ENCODE results near the gene MCM8. TPM values are rescaled to one million over a fixed set of nuclear protein-coding genes. Genes with fewer than 3 reads are reported as not detected.
A peak's percentile ranks its signal among the peaks of the same experiment; 100 is the strongest.

The MCM8 gene
- total and polyA plus RNA-seq, 9 of the 15 experiments (the other 6 are each of a cell fraction or from before 2014, with no cell fraction given), result 4.5 to 43.8 (median 25.4) TPM

DNA sequence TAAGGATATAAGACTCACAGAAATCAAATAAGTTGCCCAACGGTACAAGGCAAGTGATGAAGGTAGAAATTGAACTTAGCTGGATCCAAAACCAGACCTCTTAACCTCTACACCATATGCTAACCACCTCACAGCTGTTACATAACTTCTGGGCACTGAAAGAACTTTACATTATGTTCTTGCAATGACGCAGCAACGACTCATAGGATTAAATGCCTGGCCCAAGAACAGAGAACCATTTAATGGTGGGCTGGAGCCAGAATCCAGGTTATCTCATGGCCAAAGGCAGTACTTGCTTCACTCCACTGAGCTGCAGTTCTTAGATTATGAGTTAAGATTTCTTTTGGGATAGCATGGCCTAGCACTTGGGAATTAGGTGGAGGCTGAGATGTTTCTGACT, 4.5 kb upstream of the MCM8 start:
- no peaks in the 10 kb centered on the region for H4K20me1 ChIP-seq (replicated peaks; ENCODE audit: control insufficient read depth, insufficient read depth, low read length)
- peaks cover 27% of the 10 kb centered on the region for H3K79me2 ChIP-seq (ENCODE audit: control insufficient read depth, insufficient read depth, low read length)
- intact Hi-C loops (cut with micrococcal nuclease), result no loop called here
- 74% methylated on average over 3 of the region's 3 CpGs for WGBS (ENCODE audit: insufficient coverage, low coverage, missing lambda C conversion rate)
- peaks cover 0 to 3% of the 10 kb centered on the region in 2 experiments; a peak in 1 of 5 replicates for H3K4me1 ChIP-seq (replicated peaks in 1 of 2; ENCODE audit: control insufficient read depth in 2 of 2, insufficient read depth in 2 of 2, low read length in 2 of 2)
- H3K27me3 ChIP-seq (ENCODE audit: control insufficient read depth in 2 of 2, insufficient read depth in 2 of 2, low read length in 2 of 2), result no peaks in the 10 kb centered on the region
- H2AFZ ChIP-seq (ENCODE audit: low read depth, low read length), result no peak overlapping the region
- H3K4me2 ChIP-seq (ENCODE audit: insufficient read depth, low read length), result no peak overlapping the region
- TF ChIP-seq FOSL1 (tag; conservative IDR thresholded peaks at IDR 0.05) (peak; percentile 49; the same call in 1 of the 2 replicates), SUPT5H (IDR thresholded peaks at IDR 0.05) (no peak), RHOXF2B (CRISPR knock-in tag; conservative IDR thresholded peaks at IDR 0.05) (no peak), ZNF316 (IDR thresholded peaks at IDR 0.05) (no peak), CBFA2T3 (IDR thresholded peaks at IDR 0.05) (peak; percentile 16; the same call in 1 of the 2 replicates)
- FAIRE-seq, result no peak
- H3K4me3 ChIP-seq, result no peak overlapping the region
- CTCF ChIA-PET (ENCODE audit: low intra/inter-chr PET ratio), result no interaction called here
- DNase-seq (ENCODE audit: extremely low read depth in 1 of 4, low spot score in 3 of 4), result no peak
- in situ Hi-C loops (cut with MboI), result no loop called here
- POLR2A ChIA-PET, result no interaction called here
- no peak for ATAC-seq
- H3K27ac ChIP-seq (ENCODE audit: extremely low read depth, low read depth, low read length), result no peak overlapping the region
- H3K9me3 ChIP-seq (replicated peaks; ENCODE audit: control insufficient read depth, insufficient read depth, low read depth, low read length), result no peaks in the 10 kb centered on the region
- H3K36me3 ChIP-seq (ENCODE audit: control insufficient read depth, insufficient read depth, low read length), result peaks cover 69% of the 10 kb centered on the region; the same call in 2 of the 3 replicates
- BruUV-seq (replicated peaks), result no TSS peak
- no peaks in the 10 kb centered on the region for H3K9me1 ChIP-seq (ENCODE audit: control insufficient read depth, insufficient read depth, low read length)
- no peak overlapping the region for H3K9ac ChIP-seq (ENCODE audit: insufficient read depth in 1 of 2, low read depth in 2 of 2, low read length in 2 of 2)

GRCh38 chr20:5947276-5947675, 3.2 kb upstream of the MCM8 start:
- TF ChIP-seq ZNF212 (CRISPR knock-in tag; IDR thresholded peaks at IDR 0.05) (no peak), EP400 (IDR thresholded peaks at IDR 0.05) (no peak), RFX5 (IDR thresholded peaks at IDR 0.05; ENCODE audit: low read depth, low read length) (no peak), SNIP1 (IDR thresholded peaks at IDR 0.05; ENCODE audit: low read depth) (no peak), ZNF12 (CRISPR knock-in tag; IDR thresholded peaks at IDR 0.05) (no peak), MBD2 (IDR thresholded peaks at IDR 0.05; ENCODE audit: borderline replicate concordance, low read depth) (no peak), COPS2 (conservative IDR thresholded peaks at IDR 0.05) (no peak), SMARCA4 (IDR thresholded peaks at IDR 0.05) (no peak), GABPA (tag; conservative IDR thresholded peaks at IDR 0.05; ENCODE audit: low read depth) (no peak)
- Histone ChIP-seq H3K9me1 (ENCODE audit: control insufficient read depth, insufficient read depth, low read length) (no peaks in the 10 kb centered on the region), H2AFZ (ENCODE audit: low read depth, low read length) (no peak overlapping the region), H3K9ac (ENCODE audit: insufficient read depth in 1 of 2, low read depth in 2 of 2, low read length in 2 of 2) (no peak overlapping the region; a peak in 1 of 4 replicates), H3K4me3 (no peak overlapping the region), H3K4me2 (ENCODE audit: insufficient read depth, low read length) (no peak overlapping the region), H3K27me3 (ENCODE audit: control insufficient read depth in 2 of 2, insufficient read depth in 2 of 2, low read length in 2 of 2) (no peaks in the 10 kb centered on the region), H4K20me1 (replicated peaks; ENCODE audit: control insufficient read depth, insufficient read depth, low read length) (no peaks in the 10 kb centered on the region), H3K36me3 (ENCODE audit: control insufficient read depth, insufficient read depth, low read length) (peaks cover 60% of the 10 kb centered on the region; the same call in 2 of the 3 replicates), H3K4me1 (replicated peaks in 1 of 2; ENCODE audit: control insufficient read depth in 2 of 2, insufficient read depth in 2 of 2, low read length in 2 of 2) (peaks cover 0 to 9% of the 10 kb centered on the region in 2 experiments; a peak in 1 of 5 replicates), H3K27ac (ENCODE audit: extremely low read depth, low read depth, low read length) (no peak overlapping the region; the same call in 2 of the 3 replicates), H3K9me3 (replicated peaks; ENCODE audit: control insufficient read depth, insufficient read depth, low read depth, low read length) (no peaks in the 10 kb centered on the region), H3K79me2 (ENCODE audit: control insufficient read depth, insufficient read depth, low read length) (peaks cover 40% of the 10 kb centered on the region)
- FAIRE-seq (no peak), DNase-seq (ENCODE audit: extremely low read depth in 1 of 4, low spot score in 3 of 4) (no peak), ATAC-seq (no peak)
- no TSS peak for BruUV-seq (replicated peaks)
- ChIA-PET CTCF (ENCODE audit: low intra/inter-chr PET ratio) (no interaction called here), POLR2A (no interaction called here)
- in situ Hi-C loops (cut with MboI) (no loop called here), intact Hi-C loops (cut with micrococcal nuclease) (no loop called here)
- WGBS (ENCODE audit: insufficient coverage, low coverage, missing lambda C conversion rate), result 90% methylated on average over 6 of the region's 6 CpGs
